GM23338 (cell line): ENCODE data around the gene CYB5D1. TPM values are rescaled to one million over a fixed set of nuclear protein-coding genes. Genes with fewer than 3 reads are reported as not detected.

Experiments used
- ATAC-seq: fragments of 200-7000 bp; cut with Tn5 transposase; 3 replicates; pipeline ENCODE4 v1.9.1; 2020
- DNase-seq: peaks from one replicate; pipeline ENCODE4 v3.0.0-alpha.2; 2015; ENCODE audit warnings: low spot score
- H2AFZ ChIP-seq: fragments of 200-600 bp; sonication (generic); 2 replicates; pipeline ENCODE4 v1.8.0; 2016; ENCODE audit warnings: antibody characterized with exemption, mild to moderate bottlenecking, moderate library complexity
- H3F3A ChIP-seq: fragments of 200-600 bp; sonication (generic); replicated peaks from 2 replicates; pipeline ENCODE4 v1.8.0; 2017; ENCODE audit warnings: antibody characterized with exemption, mixed run types, low read depth
- H3K27ac ChIP-seq: fragments of 200-600 bp; sonication (generic); 2 replicates; pipeline ENCODE4 v1.6.1; 2016; ENCODE audit warnings: low read depth
- H3K27me3 ChIP-seq: fragments of 200-600 bp; sonication (generic); 2 replicates; pipeline ENCODE4 v1.8.0; 2016; ENCODE audit warnings: mild to moderate bottlenecking, mixed run types, moderate library complexity; ENCODE audit not compliant: insufficient read depth
- H3K36me3 ChIP-seq: fragments of 200-600 bp; sonication (generic); 2 replicates; pipeline ENCODE4 v1.8.0; 2016; ENCODE audit warnings: mild to moderate bottlenecking; ENCODE audit not compliant: insufficient read depth
- H3K4me1 ChIP-seq: fragments of 200-600 bp; sonication (generic); 2 replicates; pipeline ENCODE4 v1.8.0; 2016; ENCODE audit warnings: mild to moderate bottlenecking, moderate library complexity; ENCODE audit not compliant: insufficient read depth
- H3K4me2 ChIP-seq: fragments of 200-600 bp; sonication (generic); 2 replicates; pipeline ENCODE4 v1.7.1; 2017; ENCODE audit warnings: mixed run types
- H3K4me3 ChIP-seq: fragments of 200-600 bp; sonication (generic); 2 replicates; pipeline ENCODE4 v1.6.1; 2016; ENCODE audit warnings: mixed run types
- H3K79me2 ChIP-seq: fragments of 200-600 bp; sonication (generic); replicated peaks from 2 replicates; pipeline ENCODE4 v1.8.0; 2017; ENCODE audit warnings: mild to moderate bottlenecking; ENCODE audit not compliant: insufficient read depth
- H3K9me2 ChIP-seq: fragments of 200-600 bp; sonication (generic); 2 replicates; pipeline ENCODE4 v1.8.0; 2017; ENCODE audit not compliant: insufficient read depth
- H4K20me1 ChIP-seq: fragments of 200-600 bp; sonication (generic); replicated peaks from 2 replicates; pipeline ENCODE4 v1.8.0; 2017; ENCODE audit warnings: mild to moderate bottlenecking; ENCODE audit not compliant: insufficient read depth
- H3K27ac Mint-ChIP-seq: 2 replicates; pipeline ENCODE4 v1.8.0; 2020; ENCODE audit warnings: inconsistent platforms, mild to moderate bottlenecking, moderate library complexity, mixed read lengths
- H3K27me3 Mint-ChIP-seq: 3 replicates; pipeline ENCODE4 v1.8.0; 2022; ENCODE audit warnings: low read depth, mild to moderate bottlenecking, moderate library complexity, mixed read lengths, inconsistent platforms; ENCODE audit not compliant: insufficient read depth, poor library complexity
- H3K36me3 Mint-ChIP-seq: 3 replicates; pipeline ENCODE4 v1.8.0; 2021; ENCODE audit warnings: low read depth, mild to moderate bottlenecking, inconsistent platforms, moderate library complexity, mixed read lengths
- H3K4me1 Mint-ChIP-seq: 3 replicates; pipeline ENCODE4 v1.8.0; 2020; ENCODE audit warnings: mild to moderate bottlenecking, inconsistent platforms, mixed read lengths
- H3K4me3 Mint-ChIP-seq: 3 replicates; pipeline ENCODE4 v1.8.0; 2021; ENCODE audit warnings: moderate library complexity, mild to moderate bottlenecking, inconsistent platforms, mixed read lengths
- H3K9me3 Mint-ChIP-seq: 3 replicates; pipeline ENCODE4 v1.8.0; 2020; ENCODE audit warnings: moderate library complexity, mild to moderate bottlenecking, inconsistent platforms, mixed read lengths
- CREB1 ChIP-seq: fragments of 250-450 bp; sonication (Bioruptor Pico); IDR thresholded peaks from 2 replicates; pipeline ENCODE4 v1.5.0; 2020; ENCODE audit warnings: low read depth, mild to moderate bottlenecking, moderate library complexity
- EZH2 ChIP-seq: fragments of 200-600 bp; sonication (generic); IDR thresholded peaks from one replicate; pipeline ENCODE4 v1.8.0; 2017; ENCODE audit warnings: antibody characterized with exemption, mild to moderate bottlenecking, low read depth; ENCODE audit not compliant: unreplicated experiment
- JUNB ChIP-seq: IDR thresholded peaks from one replicate; pipeline ENCODE4 v1.6.1; 2016; ENCODE audit warnings: antibody characterized with exemption; ENCODE audit not compliant: unreplicated experiment
- POLR2AphosphoS5 ChIP-seq: IDR thresholded peaks from 2 replicates; pipeline ENCODE4 v1.6.1; 2016; ENCODE audit warnings: antibody characterized with exemption, low read depth
- STAT1 ChIP-seq: IDR thresholded peaks from one replicate; pipeline ENCODE4 v1.6.1; 2016; ENCODE audit warnings: antibody characterized with exemption; ENCODE audit not compliant: unreplicated experiment
- ZNF114 ChIP-seq: fragments of 250-450 bp; sonication (Bioruptor Pico); IDR thresholded peaks from 2 replicates; pipeline ENCODE4 v1.5.0; 2020; ENCODE audit warnings: mild to moderate bottlenecking, moderate library complexity
- ZNF331 ChIP-seq: fragments of 250-450 bp; sonication (Bioruptor Pico); IDR thresholded peaks from 2 replicates; pipeline ENCODE4 v1.5.0; 2020; ENCODE audit warnings: low read depth, mild to moderate bottlenecking, moderate library complexity
- polyA plus RNA-seq: library from polyadenylated mRNA; unstranded; fragments of >200 nt; fragmentation: Nextera tagmentation; extraction: Ambion mirVana; gene quantifications from 2 replicates; pipeline ENCODE4 v1.2.1, GENCODE V29; 2016
- total RNA-seq: library from RNA; depleted of rRNA; stranded (reverse); fragments of >200 nt; shearing (Covaris generic); gene quantifications from 2 replicates; pipeline ENCODE4 v1.2.3, GENCODE V29; 2014
- TF ChIP-seq, protein P1 (sequence below): IDR thresholded peaks from 2 replicates; pipeline ENCODE4 v1.6.1; 2016; ENCODE audit warnings: antibody characterized with exemption
- TF ChIP-seq, protein P2 (sequence below), 2 experiments: fragments of 200-600 bp in 1 of 2; sonication (generic) in 1 of 2; conservative IDR thresholded peaks; 2 replicates each; pipeline versions ENCODE4 v1.5.1 to v1.6.1; 2016 to 2017; ENCODE audit warnings: antibody characterized with exemption in 2 of 2, low read depth in 2 of 2, mild to moderate bottlenecking in 2 of 2, moderate library complexity in 1 of 2
- TF ChIP-seq, protein P3 (sequence below): fragments of 250-450 bp; sonication (Bioruptor Pico); IDR thresholded peaks from 2 replicates; pipeline ENCODE4 v1.5.0; 2020; ENCODE audit warnings: mild to moderate bottlenecking, moderate library complexity

CYB5D1 gene
- total and polyA plus RNA-seq, 2 experiments from 2014 or later = 3.5 to 8.4 TPM

DNA sequence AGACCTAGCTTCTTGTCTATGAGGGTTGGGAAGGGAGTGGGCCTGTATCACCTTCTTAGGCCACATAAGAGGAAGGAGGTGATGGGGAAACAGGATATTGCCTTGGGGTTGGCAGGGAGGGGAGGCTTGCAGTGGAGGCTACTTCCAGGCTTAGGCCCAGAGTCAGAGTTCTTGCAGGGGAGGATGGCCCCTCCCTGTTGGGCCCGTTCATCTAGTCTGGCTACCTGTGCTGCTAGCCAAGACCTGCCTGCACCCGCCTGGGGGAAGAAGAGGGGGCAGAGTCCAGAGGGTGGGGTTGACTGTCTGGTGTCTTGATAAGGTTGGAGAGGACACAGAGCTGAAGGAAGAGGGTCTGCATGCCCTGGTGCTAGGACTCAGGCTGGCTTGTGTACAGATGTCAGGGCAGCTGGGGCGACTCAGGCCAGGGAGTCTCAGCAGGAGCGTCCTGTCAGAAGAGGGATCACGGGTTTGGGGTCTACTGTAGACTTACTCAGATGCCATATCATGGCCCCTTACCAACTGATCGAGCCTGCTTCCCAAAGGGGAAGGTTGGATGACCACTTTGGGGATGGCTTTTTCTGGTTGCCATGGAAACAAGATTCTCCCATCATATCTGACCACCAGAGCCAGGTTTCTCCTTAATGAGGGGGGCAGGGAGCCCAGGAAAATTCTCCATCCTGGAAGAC is 18.5 kb upstream of the CYB5D1 start:
- H3K4me2 ChIP-seq = no peak overlapping the region
- no peaks in the 10 kb centered on the region; the same call in 1 of the 3 replicates for H3K9me3 Mint-ChIP-seq
- ATAC-seq = no peak
- H3K27ac ChIP-seq = no peak overlapping the region
- no peaks in the 10 kb centered on the region for H3K9me2 ChIP-seq
- H3K4me1 Mint-ChIP-seq = peaks cover 40% of the 10 kb centered on the region
- peaks cover 30% of the 10 kb centered on the region for H3F3A ChIP-seq
- peaks cover 13% of the 10 kb centered on the region for H4K20me1 ChIP-seq
- peaks cover 78% of the 10 kb centered on the region for H3K27me3 ChIP-seq
- H3K27me3 Mint-ChIP-seq = peaks cover 69% of the 10 kb centered on the region
- H2AFZ ChIP-seq = no peak overlapping the region
- no peak overlapping the region for H3K4me3 Mint-ChIP-seq
- no peaks in the 10 kb centered on the region for H3K79me2 ChIP-seq
- no peak overlapping the region for H3K4me3 ChIP-seq
- TF ChIP-seq STAT1 (no peak), ZNF114 (CRISPR knock-in tag) (no peak), ZNF331 (CRISPR knock-in tag) (no peak), JUNB (no peak), EZH2 (no peak), POLR2AphosphoS5 (no peak)
- TF ChIP-seq, protein P1, sequence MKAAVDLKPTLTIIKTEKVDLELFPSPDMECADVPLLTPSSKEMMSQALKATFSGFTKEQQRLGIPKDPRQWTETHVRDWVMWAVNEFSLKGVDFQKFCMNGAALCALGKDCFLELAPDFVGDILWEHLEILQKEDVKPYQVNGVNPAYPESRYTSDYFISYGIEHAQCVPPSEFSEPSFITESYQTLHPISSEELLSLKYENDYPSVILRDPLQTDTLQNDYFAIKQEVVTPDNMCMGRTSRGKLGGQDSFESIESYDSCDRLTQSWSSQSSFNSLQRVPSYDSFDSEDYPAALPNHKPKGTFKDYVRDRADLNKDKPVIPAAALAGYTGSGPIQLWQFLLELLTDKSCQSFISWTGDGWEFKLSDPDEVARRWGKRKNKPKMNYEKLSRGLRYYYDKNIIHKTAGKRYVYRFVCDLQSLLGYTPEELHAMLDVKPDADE = no peak
- no peak overlapping the region for H3K27ac Mint-ChIP-seq
- no peak for DNase-seq
- peaks cover 2% of the 10 kb centered on the region; the same call in 1 of the 3 replicates for H3K36me3 Mint-ChIP-seq
- H3K4me1 ChIP-seq = peaks cover 27% of the 10 kb centered on the region
- H3K36me3 ChIP-seq = peaks cover 6% of the 10 kb centered on the region; the same call in 1 of the 2 replicates

DNA sequence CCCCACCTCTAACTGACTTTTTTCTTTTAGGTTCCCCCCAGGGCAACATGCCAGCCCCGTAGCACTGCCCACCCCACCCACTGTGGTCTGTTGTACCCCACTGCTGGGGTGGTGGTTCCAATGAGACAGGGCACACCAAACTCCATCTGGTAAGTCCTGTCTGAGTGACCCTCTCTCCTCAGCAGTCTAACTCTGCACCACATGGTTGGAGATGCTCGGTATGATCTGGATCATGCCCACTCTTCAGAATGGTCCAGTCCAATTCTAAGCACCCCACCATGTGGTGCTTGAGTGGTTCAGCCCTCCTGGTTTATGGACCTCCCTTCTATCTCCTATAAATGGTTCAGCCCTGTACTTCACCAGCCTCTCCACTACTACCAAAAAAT is 17.9 kb upstream of the CYB5D1 start:
- peak; percentile 14 for DNase-seq
- TF ChIP-seq, protein P1 = no peak
- TF ChIP-seq, protein P2, sequence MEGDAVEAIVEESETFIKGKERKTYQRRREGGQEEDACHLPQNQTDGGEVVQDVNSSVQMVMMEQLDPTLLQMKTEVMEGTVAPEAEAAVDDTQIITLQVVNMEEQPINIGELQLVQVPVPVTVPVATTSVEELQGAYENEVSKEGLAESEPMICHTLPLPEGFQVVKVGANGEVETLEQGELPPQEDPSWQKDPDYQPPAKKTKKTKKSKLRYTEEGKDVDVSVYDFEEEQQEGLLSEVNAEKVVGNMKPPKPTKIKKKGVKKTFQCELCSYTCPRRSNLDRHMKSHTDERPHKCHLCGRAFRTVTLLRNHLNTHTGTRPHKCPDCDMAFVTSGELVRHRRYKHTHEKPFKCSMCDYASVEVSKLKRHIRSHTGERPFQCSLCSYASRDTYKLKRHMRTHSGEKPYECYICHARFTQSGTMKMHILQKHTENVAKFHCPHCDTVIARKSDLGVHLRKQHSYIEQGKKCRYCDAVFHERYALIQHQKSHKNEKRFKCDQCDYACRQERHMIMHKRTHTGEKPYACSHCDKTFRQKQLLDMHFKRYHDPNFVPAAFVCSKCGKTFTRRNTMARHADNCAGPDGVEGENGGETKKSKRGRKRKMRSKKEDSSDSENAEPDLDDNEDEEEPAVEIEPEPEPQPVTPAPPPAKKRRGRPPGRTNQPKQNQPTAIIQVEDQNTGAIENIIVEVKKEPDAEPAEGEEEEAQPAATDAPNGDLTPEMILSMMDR (conservative IDR thresholded peaks at IDR 0.05; ENCODE audit: low read depth in 2 of 2) = no peak
- TF ChIP-seq, protein P3, sequence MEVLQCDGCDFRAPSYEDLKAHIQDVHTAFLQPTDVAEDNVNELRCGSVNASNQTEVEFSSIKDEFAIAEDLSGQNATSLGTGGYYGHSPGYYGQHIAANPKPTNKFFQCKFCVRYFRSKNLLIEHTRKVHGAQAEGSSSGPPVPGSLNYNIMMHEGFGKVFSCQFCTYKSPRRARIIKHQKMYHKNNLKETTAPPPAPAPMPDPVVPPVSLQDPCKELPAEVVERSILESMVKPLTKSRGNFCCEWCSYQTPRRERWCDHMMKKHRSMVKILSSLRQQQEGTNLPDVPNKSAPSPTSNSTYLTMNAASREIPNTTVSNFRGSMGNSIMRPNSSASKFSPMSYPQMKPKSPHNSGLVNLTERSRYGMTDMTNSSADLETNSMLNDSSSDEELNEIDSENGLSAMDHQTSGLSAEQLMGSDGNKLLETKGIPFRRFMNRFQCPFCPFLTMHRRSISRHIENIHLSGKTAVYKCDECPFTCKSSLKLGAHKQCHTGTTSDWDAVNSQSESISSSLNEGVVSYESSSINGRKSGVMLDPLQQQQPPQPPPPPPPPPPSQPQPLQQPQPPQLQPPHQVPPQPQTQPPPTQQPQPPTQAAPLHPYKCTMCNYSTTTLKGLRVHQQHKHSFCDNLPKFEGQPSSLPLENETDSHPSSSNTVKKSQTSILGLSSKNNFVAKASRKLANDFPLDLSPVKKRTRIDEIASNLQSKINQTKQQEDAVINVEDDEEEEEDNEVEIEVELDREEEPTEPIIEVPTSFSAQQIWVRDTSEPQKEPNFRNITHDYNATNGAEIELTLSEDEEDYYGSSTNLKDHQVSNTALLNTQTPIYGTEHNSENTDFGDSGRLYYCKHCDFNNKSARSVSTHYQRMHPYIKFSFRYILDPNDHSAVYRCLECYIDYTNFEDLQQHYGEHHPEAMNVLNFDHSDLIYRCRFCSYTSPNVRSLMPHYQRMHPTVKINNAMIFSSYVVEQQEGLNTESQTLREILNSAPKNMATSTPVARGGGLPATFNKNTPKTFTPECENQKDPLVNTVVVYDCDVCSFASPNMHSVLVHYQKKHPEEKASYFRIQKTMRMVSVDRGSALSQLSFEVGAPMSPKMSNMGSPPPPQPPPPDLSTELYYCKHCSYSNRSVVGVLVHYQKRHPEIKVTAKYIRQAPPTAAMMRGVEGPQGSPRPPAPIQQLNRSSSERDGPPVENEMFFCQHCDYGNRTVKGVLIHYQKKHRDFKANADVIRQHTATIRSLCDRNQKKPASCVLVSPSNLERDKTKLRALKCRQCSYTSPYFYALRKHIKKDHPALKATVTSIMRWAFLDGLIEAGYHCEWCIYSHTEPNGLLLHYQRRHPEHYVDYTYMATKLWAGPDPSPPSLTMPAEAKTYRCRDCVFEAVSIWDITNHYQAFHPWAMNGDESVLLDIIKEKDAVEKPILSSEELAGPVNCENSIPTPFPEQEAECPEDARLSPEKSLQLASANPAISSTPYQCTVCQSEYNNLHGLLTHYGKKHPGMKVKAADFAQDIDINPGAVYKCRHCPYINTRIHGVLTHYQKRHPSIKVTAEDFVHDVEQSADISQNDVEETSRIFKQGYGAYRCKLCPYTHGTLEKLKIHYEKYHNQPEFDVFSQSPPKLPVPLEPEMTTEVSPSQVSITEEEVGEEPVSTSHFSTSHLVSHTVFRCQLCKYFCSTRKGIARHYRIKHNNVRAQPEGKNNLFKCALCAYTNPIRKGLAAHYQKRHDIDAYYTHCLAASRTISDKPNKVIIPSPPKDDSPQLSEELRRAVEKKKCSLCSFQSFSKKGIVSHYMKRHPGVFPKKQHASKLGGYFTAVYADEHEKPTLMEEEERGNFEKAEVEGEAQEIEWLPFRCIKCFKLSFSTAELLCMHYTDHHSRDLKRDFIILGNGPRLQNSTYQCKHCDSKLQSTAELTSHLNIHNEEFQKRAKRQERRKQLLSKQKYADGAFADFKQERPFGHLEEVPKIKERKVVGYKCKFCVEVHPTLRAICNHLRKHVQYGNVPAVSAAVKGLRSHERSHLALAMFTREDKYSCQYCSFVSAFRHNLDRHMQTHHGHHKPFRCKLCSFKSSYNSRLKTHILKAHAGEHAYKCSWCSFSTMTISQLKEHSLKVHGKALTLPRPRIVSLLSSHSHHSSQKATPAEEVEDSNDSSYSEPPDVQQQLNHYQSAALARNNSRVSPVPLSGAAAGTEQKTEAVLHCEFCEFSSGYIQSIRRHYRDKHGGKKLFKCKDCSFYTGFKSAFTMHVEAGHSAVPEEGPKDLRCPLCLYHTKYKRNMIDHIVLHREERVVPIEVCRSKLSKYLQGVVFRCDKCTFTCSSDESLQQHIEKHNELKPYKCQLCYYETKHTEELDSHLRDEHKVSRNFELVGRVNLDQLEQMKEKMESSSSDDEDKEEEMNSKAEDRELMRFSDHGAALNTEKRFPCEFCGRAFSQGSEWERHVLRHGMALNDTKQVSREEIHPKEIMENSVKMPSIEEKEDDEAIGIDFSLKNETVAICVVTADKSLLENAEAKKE = no peak
- TF ChIP-seq ZNF114 (CRISPR knock-in tag) = no peak
- TF ChIP-seq CREB1 (CRISPR knock-in tag) = no peak

More for the DNA sequence above, 17.9 kb upstream of the CYB5D1 start:
- H2AFZ ChIP-seq = no peak overlapping the region
- H3K4me2 ChIP-seq = no peak overlapping the region
- H3K79me2 ChIP-seq = no peaks in the 10 kb centered on the region
- ATAC-seq = no peak
- H4K20me1 ChIP-seq = peaks cover 13% of the 10 kb centered on the region
- peaks cover 27% of the 10 kb centered on the region for H3K4me1 ChIP-seq
- Mint-ChIP-seq H3K4me3 (no peak overlapping the region; the same call in 2 of the 3 replicates), H3K36me3 (peaks cover 2% of the 10 kb centered on the region; the same call in 1 of the 3 replicates), H3K9me3 (no peaks in the 10 kb centered on the region; the same call in 1 of the 3 replicates), H3K4me1 (peaks cover 40% of the 10 kb centered on the region), H3K27ac (no peak overlapping the region), H3K27me3 (peaks cover 70% of the 10 kb centered on the region)
- peaks cover 30% of the 10 kb centered on the region for H3F3A ChIP-seq
- no peaks in the 10 kb centered on the region for H3K9me2 ChIP-seq
- H3K27ac ChIP-seq = no peak overlapping the region
- H3K4me3 ChIP-seq = no peak overlapping the region
- peaks cover 6% of the 10 kb centered on the region; the same call in 1 of the 2 replicates for H3K36me3 ChIP-seq
- peaks cover 76% of the 10 kb centered on the region for H3K27me3 ChIP-seq
